Keratinocyte (primary cell): ENCODE measurements around the gene DOP1B. TPM values are rescaled to one million over a fixed set of nuclear protein-coding genes. Genes with fewer than 3 reads are reported as not detected.

Source experiments
- DNase-seq: peaks from one replicate; pipeline ENCODE4 v3.0.0-alpha.2; 2011; ENCODE audit warnings: low read depth, missing footprints, low spot score
- FAIRE-seq: peaks from 2 replicates; lab custom pipeline; 2011; peaks lifted over from hg19 to GRCh38; lab: Jason Lieb, UNC
- H2AFZ ChIP-seq: 2 replicates; pipeline ENCODE4 v1.6.0; 2012; ENCODE audit warnings: low read length, control low read depth, inconsistent platforms; ENCODE audit not compliant: control insufficient read depth
- H3K27ac ChIP-seq: 2 replicates; pipeline ENCODE4 v1.5.1; 2011; ENCODE audit warnings: low read length; ENCODE audit not compliant: control insufficient read depth, insufficient read depth
- H3K27me3 ChIP-seq: 3 replicates; pipeline ENCODE4 v1.6.0; 2011; ENCODE audit warnings: low read length; ENCODE audit not compliant: control insufficient read depth, insufficient read depth; ENCODE audit errors: extremely low read depth
- H3K36me3 ChIP-seq, 2 experiments: 2 replicates in 1 of 2; 3 replicates in 1 of 2; pipeline ENCODE4 v1.5.1; 2011; ENCODE audit warnings: low read length in 2 of 2, mild to moderate bottlenecking in 1 of 2; ENCODE audit not compliant: control insufficient read depth in 2 of 2, insufficient read depth in 2 of 2; ENCODE audit errors: extremely low read depth in 1 of 2
- H3K4me1 ChIP-seq: 3 replicates; pipeline ENCODE4 v1.5.1; 2011; ENCODE audit warnings: low read length; ENCODE audit not compliant: control insufficient read depth, insufficient read depth; ENCODE audit errors: extremely low read depth
- H3K4me2 ChIP-seq: 3 replicates; pipeline ENCODE4 v1.6.0; 2011; ENCODE audit warnings: low read depth, low read length; ENCODE audit not compliant: control insufficient read depth, insufficient read depth; ENCODE audit errors: extremely low read depth
- H3K4me3 ChIP-seq, 3 experiments: fragments of 200-600 bp in 1 of 3; sonication (generic) in 1 of 3; 2 replicates in 2 of 3; 3 replicates in 1 of 3; pipeline ENCODE4 v1.5.1; 2011 to 2016; ENCODE audit warnings: low read length in 3 of 3, mild to moderate bottlenecking in 3 of 3, control low read depth in 2 of 3, inconsistent platforms in 1 of 3, low read depth in 1 of 3, mixed read lengths in 1 of 3, mixed run types in 1 of 3, moderate library complexity in 1 of 3; ENCODE audit not compliant: control insufficient read depth in 2 of 3, insufficient read depth in 2 of 3; ENCODE audit errors: extremely low read depth in 1 of 3
- H3K79me2 ChIP-seq: 2 replicates; pipeline ENCODE4 v1.6.0; 2012; ENCODE audit warnings: low read length; ENCODE audit not compliant: control insufficient read depth, insufficient read depth
- H3K9ac ChIP-seq: 3 replicates; pipeline ENCODE4 v1.6.0; 2011; ENCODE audit warnings: low read length; ENCODE audit not compliant: control insufficient read depth, insufficient read depth; ENCODE audit errors: extremely low read depth
- H3K9me1 ChIP-seq: 3 replicates; pipeline ENCODE4 v1.6.0; 2011; ENCODE audit warnings: low read length; ENCODE audit not compliant: control insufficient read depth, insufficient read depth; ENCODE audit errors: extremely low read depth
- H3K9me3 ChIP-seq: 2 replicates; pipeline ENCODE4 v1.5.1; 2012; ENCODE audit warnings: low read depth, low read length; ENCODE audit not compliant: control insufficient read depth
- H4K20me1 ChIP-seq: 3 replicates; pipeline ENCODE4 v1.6.0; 2011; ENCODE audit warnings: low read length; ENCODE audit not compliant: control insufficient read depth, insufficient read depth; ENCODE audit errors: extremely low read depth
- CTCF ChIP-seq, 3 experiments: IDR thresholded peaks in 1 of 3; conservative IDR thresholded peaks in 1 of 3; optimal IDR thresholded peaks in 1 of 3; 2 replicates in 2 of 3; 3 replicates in 1 of 3; pipeline versions ENCODE3 to v1.5.1; 2011; ENCODE audit warnings: low read length in 3 of 3, mild to moderate bottlenecking in 3 of 3, moderate library complexity in 2 of 3, control low read depth in 1 of 3, inconsistent platforms in 1 of 3; ENCODE audit not compliant: insufficient read depth in 2 of 3; ENCODE audit errors: extremely low read depth in 1 of 3
- EZH2 ChIP-seq: IDR thresholded peaks from one replicate; pipeline ENCODE4 v1.6.1; 2012; ENCODE audit warnings: inconsistent platforms, mild to moderate bottlenecking, low read length, moderate library complexity
- dilution Hi-C: fragments of 300-500 bp; cut with MboI; formaldehyde crosslinking; loops from one replicate; pipeline ENCODE4 v1.7.0; 2020; ENCODE audit warnings: low sequenced_read_pairs; ENCODE audit not compliant: extremely low pct_ligation_motif_present
- polyA plus RNA-seq, 5 experiments: library from polyadenylated mRNA; depleted of rRNA in 3 of 5; stranded (reverse) in 3 of 5; stranded (forward) in 1 of 5; unstranded in 1 of 5; fragments of >200 nt; gene quantifications; 1 replicate in 1 of 5; 2 replicates in 3 of 5; 3 replicates in 1 of 5; pipeline versions ENCODE4 v1.2.1 to v1.2.3, GENCODE V29; 2011 to 2012; ENCODE audit warnings: missing spikeins in 2 of 5, low read depth in 1 of 5, low replicate concordance in 1 of 5

Gene DOP1B
- polyA plus RNA-seq, 1 donor (not counting 4 experiments of a cell fraction or from before 2014, with no cell fraction given): 2.9 TPM

DNA sequence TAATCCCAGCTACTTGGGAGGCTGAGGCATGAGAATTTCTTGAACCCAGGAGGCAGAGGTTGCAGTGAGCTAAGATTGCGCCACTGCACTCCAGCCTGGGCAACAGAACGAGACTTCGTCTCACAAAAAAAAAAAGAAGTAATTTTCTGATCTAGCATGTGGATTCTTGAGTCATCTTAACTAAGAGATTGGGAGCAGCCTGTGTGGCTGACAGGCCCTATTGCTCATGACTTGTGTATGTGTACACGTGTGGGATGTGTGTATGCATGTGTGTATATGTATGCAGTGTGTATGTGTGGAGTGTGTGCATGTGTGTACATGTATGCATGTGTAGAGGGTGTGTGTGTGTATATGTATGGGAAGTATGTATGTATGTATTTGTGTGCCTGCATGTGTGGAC lies 29.5 kb downstream of the DOP1B start:
- FAIRE-seq (no peak), DNase-seq (no peak)
- no peaks in the 10 kb centered on the region for H3K27me3 ChIP-seq
- H3K4me3 ChIP-seq: no peak overlapping the region
- H2AFZ ChIP-seq: no peak overlapping the region
- H3K9ac ChIP-seq: no peak overlapping the region
- no peak for TF ChIP-seq EZH2
- TF ChIP-seq CTCF (optimal IDR thresholded peaks at IDR 0.05 in 1 of 3, IDR thresholded peaks at IDR 0.05 in 1 of 3, conservative IDR thresholded peaks at IDR 0.05 in 1 of 3; ENCODE audit: extremely low read depth in 1 of 3, insufficient read depth in 2 of 3, low read length in 3 of 3): no peak
- H3K4me2 ChIP-seq: no peak overlapping the region
- no peaks in the 10 kb centered on the region for H3K36me3 ChIP-seq
- peaks cover 6% of the 10 kb centered on the region for H3K4me1 ChIP-seq
- dilution Hi-C loops: no loop called here
- no peaks in the 10 kb centered on the region for H3K9me3 ChIP-seq
- no peak overlapping the region for H3K27ac ChIP-seq
- no peaks in the 10 kb centered on the region for H4K20me1 ChIP-seq
- no peaks in the 10 kb centered on the region for H3K9me1 ChIP-seq
- no peaks in the 10 kb centered on the region for H3K79me2 ChIP-seq

DNA sequence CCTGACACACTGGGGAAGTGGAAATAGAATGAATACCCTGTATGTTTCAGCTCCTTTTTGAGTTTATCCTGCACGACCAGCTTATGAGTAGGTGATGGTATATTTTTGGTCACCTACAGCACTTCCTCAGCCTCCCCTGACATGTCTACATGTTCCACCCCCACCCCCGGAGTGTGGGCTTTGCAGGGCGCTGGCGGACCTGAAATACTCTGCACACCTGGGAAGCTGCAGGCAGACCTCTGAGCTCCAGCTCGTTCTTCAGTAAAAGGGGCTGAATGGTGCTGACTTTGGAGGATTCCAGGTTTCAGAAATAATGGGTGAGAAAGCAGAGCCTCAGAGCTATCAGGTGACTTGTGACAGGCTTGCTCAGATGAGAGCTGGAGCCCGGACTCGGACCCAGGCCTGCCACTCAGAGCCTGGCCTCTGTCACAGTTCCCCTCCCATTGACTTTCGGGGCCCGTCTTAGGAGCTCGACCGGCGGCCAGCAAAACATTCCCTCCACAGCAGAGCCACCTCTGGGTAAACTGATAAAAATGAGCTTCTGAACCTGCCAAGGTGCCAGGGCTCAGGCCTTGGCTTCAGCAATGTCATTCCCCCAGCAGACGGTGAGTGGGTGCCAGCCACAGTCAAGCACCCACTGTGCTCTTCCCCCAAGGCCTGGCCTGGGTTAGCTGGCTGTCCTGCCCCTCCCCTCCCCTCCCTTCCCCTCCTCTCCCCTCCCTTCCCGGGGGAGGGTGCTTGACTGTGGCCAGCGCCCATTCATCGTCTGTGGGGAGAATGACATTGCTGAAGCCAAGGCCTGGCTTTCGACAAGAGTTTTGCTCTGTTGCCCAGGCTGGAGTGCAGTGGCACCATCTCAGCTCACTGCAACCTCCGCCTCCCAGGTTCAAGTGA lies 30.1 kb downstream of the DOP1B start:
- no peaks in the 10 kb centered on the region for H3K9me3 ChIP-seq
- H4K20me1 ChIP-seq: no peaks in the 10 kb centered on the region
- H3K4me2 ChIP-seq: no peak overlapping the region
- H2AFZ ChIP-seq: no peak overlapping the region
- H3K4me1 ChIP-seq: peaks cover 6% of the 10 kb centered on the region
- no peak overlapping the region for H3K9ac ChIP-seq
- no peak overlapping the region for H3K27ac ChIP-seq
- no peaks in the 10 kb centered on the region for H3K79me2 ChIP-seq
- H3K27me3 ChIP-seq: no peaks in the 10 kb centered on the region
- no peak for DNase-seq
- no peak overlapping the region for H3K4me3 ChIP-seq
- no peaks in the 10 kb centered on the region for H3K9me1 ChIP-seq
- no peak for FAIRE-seq
- dilution Hi-C loops: no loop called here
- TF ChIP-seq CTCF (optimal IDR thresholded peaks at IDR 0.05 in 1 of 3, IDR thresholded peaks at IDR 0.05 in 1 of 3, conservative IDR thresholded peaks at IDR 0.05 in 1 of 3; ENCODE audit: extremely low read depth in 1 of 3, insufficient read depth in 2 of 3, low read length in 3 of 3) (no peak), EZH2 (no peak)
- H3K36me3 ChIP-seq: no peaks in the 10 kb centered on the region
